GM23338 (cell line): ENCODE data around the gene ATF2. TPM values are rescaled to one million over a fixed set of nuclear protein-coding genes. Genes with fewer than 3 reads are reported as not detected.

Source experiments
- ATAC-seq: fragments of 200-7000 bp; cut with Tn5 transposase; 3 replicates; pipeline ENCODE4 v1.9.1; 2020
- DNase-seq: peaks from one replicate; pipeline ENCODE4 v3.0.0-alpha.2; 2015; ENCODE audit warnings: low spot score
- H2AFZ ChIP-seq: fragments of 200-600 bp; sonication (generic); 2 replicates; pipeline ENCODE4 v1.8.0; 2016; ENCODE audit warnings: antibody characterized with exemption, mild to moderate bottlenecking, moderate library complexity
- H3F3A ChIP-seq: fragments of 200-600 bp; sonication (generic); replicated peaks from 2 replicates; pipeline ENCODE4 v1.8.0; 2017; ENCODE audit warnings: antibody characterized with exemption, mixed run types, low read depth
- H3K27ac ChIP-seq: fragments of 200-600 bp; sonication (generic); 2 replicates; pipeline ENCODE4 v1.6.1; 2016; ENCODE audit warnings: low read depth
- H3K27me3 ChIP-seq: fragments of 200-600 bp; sonication (generic); 2 replicates; pipeline ENCODE4 v1.8.0; 2016; ENCODE audit warnings: mild to moderate bottlenecking, mixed run types, moderate library complexity; ENCODE audit not compliant: insufficient read depth
- H3K36me3 ChIP-seq: fragments of 200-600 bp; sonication (generic); 2 replicates; pipeline ENCODE4 v1.8.0; 2016; ENCODE audit warnings: mild to moderate bottlenecking; ENCODE audit not compliant: insufficient read depth
- H3K4me1 ChIP-seq: fragments of 200-600 bp; sonication (generic); 2 replicates; pipeline ENCODE4 v1.8.0; 2016; ENCODE audit warnings: mild to moderate bottlenecking, moderate library complexity; ENCODE audit not compliant: insufficient read depth
- H3K4me2 ChIP-seq: fragments of 200-600 bp; sonication (generic); 2 replicates; pipeline ENCODE4 v1.7.1; 2017; ENCODE audit warnings: mixed run types
- H3K4me3 ChIP-seq: fragments of 200-600 bp; sonication (generic); 2 replicates; pipeline ENCODE4 v1.6.1; 2016; ENCODE audit warnings: mixed run types
- H3K79me2 ChIP-seq: fragments of 200-600 bp; sonication (generic); replicated peaks from 2 replicates; pipeline ENCODE4 v1.8.0; 2017; ENCODE audit warnings: mild to moderate bottlenecking; ENCODE audit not compliant: insufficient read depth
- H3K9me2 ChIP-seq: fragments of 200-600 bp; sonication (generic); 2 replicates; pipeline ENCODE4 v1.8.0; 2017; ENCODE audit not compliant: insufficient read depth
- H4K20me1 ChIP-seq: fragments of 200-600 bp; sonication (generic); replicated peaks from 2 replicates; pipeline ENCODE4 v1.8.0; 2017; ENCODE audit warnings: mild to moderate bottlenecking; ENCODE audit not compliant: insufficient read depth
- H3K27ac Mint-ChIP-seq: 2 replicates; pipeline ENCODE4 v1.8.0; 2020; ENCODE audit warnings: inconsistent platforms, mild to moderate bottlenecking, moderate library complexity, mixed read lengths
- H3K27me3 Mint-ChIP-seq: 3 replicates; pipeline ENCODE4 v1.8.0; 2022; ENCODE audit warnings: low read depth, mild to moderate bottlenecking, moderate library complexity, mixed read lengths, inconsistent platforms; ENCODE audit not compliant: insufficient read depth, poor library complexity
- H3K36me3 Mint-ChIP-seq: 3 replicates; pipeline ENCODE4 v1.8.0; 2021; ENCODE audit warnings: low read depth, mild to moderate bottlenecking, inconsistent platforms, moderate library complexity, mixed read lengths
- H3K4me1 Mint-ChIP-seq: 3 replicates; pipeline ENCODE4 v1.8.0; 2020; ENCODE audit warnings: mild to moderate bottlenecking, inconsistent platforms, mixed read lengths
- H3K4me3 Mint-ChIP-seq: 3 replicates; pipeline ENCODE4 v1.8.0; 2021; ENCODE audit warnings: moderate library complexity, mild to moderate bottlenecking, inconsistent platforms, mixed read lengths
- H3K9me3 Mint-ChIP-seq: 3 replicates; pipeline ENCODE4 v1.8.0; 2020; ENCODE audit warnings: moderate library complexity, mild to moderate bottlenecking, inconsistent platforms, mixed read lengths
- CREB1 ChIP-seq: fragments of 250-450 bp; sonication (Bioruptor Pico); IDR thresholded peaks from 2 replicates; pipeline ENCODE4 v1.5.0; 2020; ENCODE audit warnings: low read depth, mild to moderate bottlenecking, moderate library complexity
- EZH2phosphoT487 ChIP-seq: fragments of 200-600 bp; sonication (generic); IDR thresholded peaks from one replicate; pipeline ENCODE4 v1.8.1; 2018; ENCODE audit warnings: antibody characterized with exemption; ENCODE audit not compliant: unreplicated experiment
- JUNB ChIP-seq: IDR thresholded peaks from one replicate; pipeline ENCODE4 v1.6.1; 2016; ENCODE audit warnings: antibody characterized with exemption; ENCODE audit not compliant: unreplicated experiment
- POLR2AphosphoS5 ChIP-seq: IDR thresholded peaks from 2 replicates; pipeline ENCODE4 v1.6.1; 2016; ENCODE audit warnings: antibody characterized with exemption, low read depth
- STAT1 ChIP-seq: IDR thresholded peaks from one replicate; pipeline ENCODE4 v1.6.1; 2016; ENCODE audit warnings: antibody characterized with exemption; ENCODE audit not compliant: unreplicated experiment
- ZNF331 ChIP-seq: fragments of 250-450 bp; sonication (Bioruptor Pico); IDR thresholded peaks from 2 replicates; pipeline ENCODE4 v1.5.0; 2020; ENCODE audit warnings: low read depth, mild to moderate bottlenecking, moderate library complexity
- ZNF462 ChIP-seq: fragments of 250-450 bp; sonication (Bioruptor Pico); IDR thresholded peaks from 2 replicates; pipeline ENCODE4 v1.5.0; 2020; ENCODE audit warnings: mild to moderate bottlenecking, moderate library complexity
- polyA plus RNA-seq: library from polyadenylated mRNA; unstranded; fragments of >200 nt; fragmentation: Nextera tagmentation; extraction: Ambion mirVana; gene quantifications from 2 replicates; pipeline ENCODE4 v1.2.1, GENCODE V29; 2016
- total RNA-seq: library from RNA; depleted of rRNA; stranded (reverse); fragments of >200 nt; shearing (Covaris generic); gene quantifications from 2 replicates; pipeline ENCODE4 v1.2.3, GENCODE V29; 2014

The ATF2 gene
- total and polyA plus RNA-seq, 2 experiments from 2014 or later = 23.6 to 56.2 TPM

- no peak for TF ChIP-seq ZNF462 (CRISPR knock-in tag)
Measured at GRCh38 chr2:175167076-175167791, 769 bp downstream of the ATF2 start (continued).

GRCh38 chr2:175166216-175166824 is 1.7 kb downstream of the ATF2 start:
- H3K27ac Mint-ChIP-seq = 0 out of 2 replicates have a peak overlapping the region, but pooled peaks have one; percentile 48
- H3K4me3 Mint-ChIP-seq = peak overlapping the region; percentile 99
- no peak for DNase-seq
- peaks cover 10% of the 10 kb centered on the region; the same call in 2 of the 3 replicates for H3K4me1 Mint-ChIP-seq
- H3K27me3 ChIP-seq = no peaks in the 10 kb centered on the region
- H4K20me1 ChIP-seq = peaks cover 23% of the 10 kb centered on the region; the same call in 1 of the 2 replicates
- H3K27me3 Mint-ChIP-seq = peaks cover 5% of the 10 kb centered on the region
- no peak overlapping the region for H2AFZ ChIP-seq
- H3K36me3 Mint-ChIP-seq = peaks cover 9% of the 10 kb centered on the region; the same call in 2 of the 3 replicates
- peak overlapping the region; percentile 96 for H3K4me3 ChIP-seq
- no peaks in the 10 kb centered on the region for H3K9me3 Mint-ChIP-seq
- H3K27ac ChIP-seq = peak overlapping the region; percentile 96; the same call in 1 of the 2 replicates
- no peak for ATAC-seq
- peaks cover 15% of the 10 kb centered on the region; the same call in 1 of the 2 replicates for H3K4me1 ChIP-seq
- no peaks in the 10 kb centered on the region for H3F3A ChIP-seq
- H3K36me3 ChIP-seq = no peaks in the 10 kb centered on the region
- H3K79me2 ChIP-seq = peaks cover 64% of the 10 kb centered on the region
- no peaks in the 10 kb centered on the region for H3K9me2 ChIP-seq
- peak overlapping the region; percentile 90 for H3K4me2 ChIP-seq
- TF ChIP-seq EZH2phosphoT487 (no peak), ZNF331 (CRISPR knock-in tag) (no peak), POLR2AphosphoS5 (no peak), JUNB (no peak), CREB1 (CRISPR knock-in tag) (no peak), STAT1 (no peak), ZNF462 (CRISPR knock-in tag) (no peak)
